GM19438 (cell line): ENCODE results near the gene SIPA1L3.
"Not testable (repeated sequence)": the region's sequence is repeated elsewhere in the genome, so short reads cannot be mapped to it uniquely, and the experiment has no call there.

ENCODE experiments used
- ATAC-seq: cut with Tn5 transposase; IDR thresholded peaks from one replicate; pipeline ENCODE4 v1.9.1; 2021; ENCODE audit warnings: low read depth; ENCODE audit not compliant: unreplicated experiment

SIPA1L3 gene

GRCh38 chr19:37906869-37907734 is at the start of gene SIPA1L3:
SIPA1L3 (plus strand) TSS chr19:37907208; CDS start chr19:38081566, 174,358 bp downstream.
- ATAC-seq = peak; percentile 67

GRCh38 chr19:37864501-37864900 is 42.5 kb upstream of the SIPA1L3 start:
- no peak for ATAC-seq

- ATAC-seq = not testable (repeated sequence)
These were observed 41.1 kb upstream of the SIPA1L3 start for GRCh38 chr19:37865930-37866329.

GRCh38 chr19:37867831-37868230 is 39.2 kb upstream of the SIPA1L3 start:
- ATAC-seq = no peak

- ATAC-seq = no peak
These were observed 37.2 kb upstream of the SIPA1L3 start for GRCh38 chr19:37869766-37870340.

GRCh38 chr19:37872383-37872782 is 34.6 kb upstream of the SIPA1L3 start:
- ATAC-seq = no peak

- no peak for ATAC-seq
These were observed 32.2 kb upstream of the SIPA1L3 start for GRCh38 chr19:37874784-37875183.

- no peak for ATAC-seq
These were observed 31.0 kb upstream of the SIPA1L3 start for GRCh38 chr19:37876032-37876431.

GRCh38 chr19:37877147-37877546 is 29.9 kb upstream of the SIPA1L3 start:
- no peak for ATAC-seq

GRCh38 chr19:37885392-37885791 is 21.6 kb upstream of the SIPA1L3 start:
- ATAC-seq = no peak

GRCh38 chr19:37886571-37886970 is 20.4 kb upstream of the SIPA1L3 start:
- no peak for ATAC-seq

- ATAC-seq = no peak
These were observed 13.0 kb upstream of the SIPA1L3 start for GRCh38 chr19:37893845-37894575.

- ATAC-seq = no peak
These were observed 10.8 kb upstream of the SIPA1L3 start for GRCh38 chr19:37896180-37896579.

- ATAC-seq = no peak
These were observed 7.6 kb upstream of the SIPA1L3 start for GRCh38 chr19:37899453-37899852.

GRCh38 chr19:37899966-37900365 is 7.0 kb upstream of the SIPA1L3 start:
- no peak for ATAC-seq

GRCh38 chr19:37902668-37903067 is 4.3 kb upstream of the SIPA1L3 start:
- ATAC-seq = peak; percentile 43

GRCh38 chr19:37903096-37903495 is 3.9 kb upstream of the SIPA1L3 start:
- no peak for ATAC-seq

- no peak for ATAC-seq
These were observed 801 bp upstream of the SIPA1L3 start, which contains the start of gene WDR87 for GRCh38 chr19:37905946-37906868. WDR87 (minus strand) TSS chr19:37906594; CDS start chr19:37898239, 8,355 bp downstream.

GRCh38 chr19:37907735-37908455 is 887 bp downstream of the SIPA1L3 start:
- no peak for ATAC-seq
